Esophagus mucosa (tissue), 1 donor: ENCODE results near the gene OCA2. TPM values are rescaled to one million over a fixed set of nuclear protein-coding genes. Genes with fewer than 3 reads are reported as not detected.

Experiments used
- ATAC-seq: fragments of 200-7000 bp; cut with Tn5 transposase; one replicate; pipeline ENCODE4 v1.9.1; 2020
- total RNA-seq: library from RNA; stranded (reverse); gene quantifications from one replicate; pipeline ENCODE4 v1.2.4, GENCODE V29; 2023
- donor health status: DM: yes; HTN: yes; CAD: no.

OCA2 gene
- total RNA-seq, 1 donor from 2014 or later: 1.6 TPM

DNA sequence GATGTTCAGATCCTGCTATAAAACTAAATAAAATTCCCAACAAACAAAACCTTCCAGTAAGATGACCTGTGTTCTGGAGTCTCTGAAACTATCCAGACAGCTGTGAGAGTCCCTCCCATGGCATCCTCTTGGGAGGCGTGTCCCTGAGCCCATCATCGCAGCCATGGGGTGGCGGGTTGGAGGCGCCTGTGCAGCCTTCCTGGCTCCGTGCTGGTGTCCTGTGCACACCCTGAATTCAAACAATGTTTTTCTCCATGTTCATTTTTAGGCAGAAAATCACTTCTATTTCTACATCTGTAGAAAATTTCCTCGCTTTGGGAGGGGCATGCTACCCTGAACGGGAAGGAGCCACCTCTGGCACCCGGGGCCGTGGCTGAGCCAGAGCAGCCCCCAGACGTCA, 19.4 kb upstream of the OCA2 start:
- no peak for ATAC-seq

GRCh38 chr15:28118083-28118482, 19.0 kb upstream of the OCA2 start:
- ATAC-seq: no peak

DNA sequence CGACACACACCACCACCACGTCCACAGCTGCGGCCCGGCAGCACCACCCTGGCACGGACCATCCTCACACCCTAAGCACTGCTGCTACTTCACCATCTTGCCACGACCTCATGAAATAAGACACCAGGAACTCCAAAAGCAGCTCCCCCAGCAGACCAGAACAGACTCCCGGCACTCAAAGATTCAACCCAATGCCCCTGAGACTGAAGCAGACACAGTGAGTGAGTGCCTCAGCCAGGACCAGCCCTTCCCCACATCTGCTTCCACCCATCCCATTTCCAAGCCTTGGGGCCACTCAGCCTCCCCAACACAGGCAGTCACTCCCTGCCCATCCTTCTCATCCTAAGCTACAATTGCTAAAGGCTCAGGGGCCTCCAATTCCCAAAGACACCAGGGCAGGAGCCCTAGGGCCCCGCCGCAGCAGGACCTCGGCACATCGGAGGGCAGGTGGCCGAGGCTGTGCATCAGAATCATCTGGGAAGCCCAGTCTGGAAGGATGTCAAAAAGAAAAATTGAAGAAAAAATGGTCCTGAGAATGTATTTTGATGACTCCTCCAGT, 18.4 kb upstream of the OCA2 start:
- ATAC-seq: no peak

GRCh38 chr15:28116521-28117431, 17.7 kb upstream of the OCA2 start:
- no peak for ATAC-seq

DNA sequence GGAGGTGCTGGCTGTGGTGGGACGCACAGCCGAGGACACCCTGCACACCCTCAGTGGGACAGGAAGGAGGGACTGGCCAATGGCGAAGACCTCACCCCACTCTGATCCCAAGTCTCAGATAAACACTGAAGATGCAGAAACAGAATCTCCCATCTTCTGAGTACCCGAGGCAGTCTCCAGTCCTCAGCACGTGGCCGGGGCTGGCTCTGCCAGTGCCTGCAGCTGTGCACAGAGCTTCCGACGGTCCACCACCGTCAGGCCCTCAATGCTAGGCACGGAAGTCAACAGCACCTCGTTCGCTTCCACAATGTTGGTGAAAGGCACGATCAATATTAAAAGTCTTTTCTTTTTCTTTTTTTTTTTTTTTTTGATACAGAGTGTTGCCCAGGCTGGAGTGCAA, 16.8 kb upstream of the OCA2 start:
- ATAC-seq: no peak

GRCh38 chr15:28114721-28115622, 15.9 kb upstream of the OCA2 start:
- ATAC-seq: no peak

DNA sequence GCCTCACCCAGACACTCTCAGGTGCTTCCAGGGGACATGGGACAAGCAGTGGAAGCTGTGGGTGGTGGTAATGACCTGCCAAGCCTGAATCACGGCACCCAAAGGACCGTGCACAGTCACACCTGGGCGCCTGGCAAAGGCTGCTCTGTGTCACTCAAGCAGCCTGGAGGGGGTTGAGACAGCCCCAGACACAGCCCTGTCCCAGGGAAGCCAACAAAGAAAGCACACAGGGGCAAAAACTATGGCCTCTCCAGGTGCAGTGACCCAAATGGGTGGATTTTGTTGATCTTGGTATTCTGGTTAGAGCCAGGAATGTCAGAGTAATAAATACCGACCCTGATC, 15.0 kb upstream of the OCA2 start:
- ATAC-seq: no peak

DNA sequence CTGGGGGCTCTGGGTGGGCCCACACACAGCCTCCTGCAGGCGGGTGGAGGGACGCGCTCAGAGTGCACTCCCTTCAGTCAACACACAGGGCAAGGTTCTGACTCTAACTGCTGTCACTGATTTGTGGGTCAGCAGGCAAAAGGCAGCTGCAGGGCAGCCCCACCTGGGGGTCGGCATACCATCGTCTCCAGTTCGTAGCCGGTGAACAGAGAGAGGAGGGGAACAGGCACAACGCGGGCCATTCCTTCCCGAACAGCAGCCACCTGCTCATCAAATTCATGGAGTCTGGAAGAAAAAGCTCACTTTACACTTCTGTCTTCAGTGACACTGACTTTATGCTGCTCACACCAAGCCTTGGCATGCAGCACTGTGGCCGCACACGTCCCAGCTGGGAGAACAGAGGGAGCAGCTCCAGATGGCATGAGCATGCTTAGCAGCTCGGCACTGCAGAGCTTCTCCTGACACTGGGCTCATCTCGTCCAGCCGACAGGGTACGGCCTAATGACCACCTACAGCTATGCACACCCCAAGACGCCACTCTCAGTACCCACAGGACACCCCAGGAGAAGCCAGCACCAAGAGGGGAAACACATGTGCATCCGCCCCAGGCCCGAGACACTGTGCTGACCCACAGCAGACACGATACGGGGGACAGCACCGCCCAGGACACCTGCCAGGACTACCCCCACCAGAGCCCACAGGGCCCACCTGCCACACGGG, 14.4 kb upstream of the OCA2 start:
- no peak for ATAC-seq

DNA sequence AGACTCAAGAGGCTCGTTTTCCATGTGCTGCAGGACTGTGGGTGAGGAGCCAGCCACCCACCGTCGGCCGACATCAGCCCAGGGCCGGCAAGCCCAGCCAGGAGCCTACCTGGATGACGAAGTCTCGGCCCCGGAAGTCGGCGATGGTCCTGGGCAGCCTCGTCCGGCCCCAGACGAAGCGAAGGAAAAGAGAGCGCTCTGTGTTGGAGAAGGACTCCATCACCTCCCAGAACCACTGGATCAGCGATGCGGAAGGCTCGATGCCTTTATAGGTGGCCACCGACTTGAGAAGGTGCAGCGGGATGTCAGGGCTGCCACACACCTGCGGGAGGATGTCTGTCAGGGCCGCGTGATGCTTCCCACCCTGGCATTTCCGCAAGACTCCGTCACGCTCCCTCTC, 13.8 kb upstream of the OCA2 start:
- no peak for ATAC-seq

GRCh38 chr15:28112101-28112760, 13.1 kb upstream of the OCA2 start:
- no peak for ATAC-seq

DNA sequence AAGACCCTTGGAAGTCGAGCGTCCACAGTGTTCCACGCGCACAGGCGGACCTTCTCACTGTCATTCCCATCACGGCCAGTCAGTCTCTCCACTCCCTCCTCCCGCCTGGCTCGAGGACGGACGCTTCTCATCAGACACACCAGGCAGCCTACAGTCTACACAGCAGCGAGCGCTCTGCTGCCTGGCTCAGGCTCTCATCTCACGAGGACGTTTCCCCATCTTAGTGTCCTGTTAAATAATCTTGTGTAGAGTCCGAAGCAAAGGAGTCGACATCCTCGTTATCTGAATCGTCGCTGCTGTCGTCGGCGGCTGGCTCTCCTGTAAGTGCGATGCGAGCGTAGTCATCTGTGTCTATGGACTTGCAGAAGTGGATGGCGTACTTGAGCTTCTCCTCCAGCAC, 12.4 kb upstream of the OCA2 start:
- no peak for ATAC-seq

DNA sequence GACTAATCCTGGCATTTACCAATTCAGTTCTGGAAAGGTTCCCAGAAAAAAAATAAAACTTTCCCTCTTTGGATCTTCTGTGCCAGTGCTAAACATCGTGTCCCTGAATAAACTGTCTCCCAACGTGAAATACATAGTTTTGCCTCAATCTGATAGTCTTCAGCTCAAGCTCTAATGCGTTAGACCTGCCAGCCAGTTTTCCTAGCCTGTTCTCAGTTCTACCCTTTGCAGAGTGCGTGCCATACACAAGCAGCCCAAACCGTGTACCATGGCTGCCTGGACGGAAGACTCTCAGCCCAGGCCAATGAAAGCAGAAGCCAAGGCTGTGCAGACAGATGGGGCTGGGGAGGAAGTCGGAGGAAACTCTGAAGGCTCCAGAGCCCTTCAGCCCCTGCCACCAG, 11.4 kb upstream of the OCA2 start:
- no peak for ATAC-seq

GRCh38 chr15:28109626-28110455, 10.7 kb upstream of the OCA2 start:
- no peak for ATAC-seq

- ATAC-seq: no peak
These were observed 8.8 kb upstream of the OCA2 start for GRCh38 chr15:28107904-28108275.

DNA sequence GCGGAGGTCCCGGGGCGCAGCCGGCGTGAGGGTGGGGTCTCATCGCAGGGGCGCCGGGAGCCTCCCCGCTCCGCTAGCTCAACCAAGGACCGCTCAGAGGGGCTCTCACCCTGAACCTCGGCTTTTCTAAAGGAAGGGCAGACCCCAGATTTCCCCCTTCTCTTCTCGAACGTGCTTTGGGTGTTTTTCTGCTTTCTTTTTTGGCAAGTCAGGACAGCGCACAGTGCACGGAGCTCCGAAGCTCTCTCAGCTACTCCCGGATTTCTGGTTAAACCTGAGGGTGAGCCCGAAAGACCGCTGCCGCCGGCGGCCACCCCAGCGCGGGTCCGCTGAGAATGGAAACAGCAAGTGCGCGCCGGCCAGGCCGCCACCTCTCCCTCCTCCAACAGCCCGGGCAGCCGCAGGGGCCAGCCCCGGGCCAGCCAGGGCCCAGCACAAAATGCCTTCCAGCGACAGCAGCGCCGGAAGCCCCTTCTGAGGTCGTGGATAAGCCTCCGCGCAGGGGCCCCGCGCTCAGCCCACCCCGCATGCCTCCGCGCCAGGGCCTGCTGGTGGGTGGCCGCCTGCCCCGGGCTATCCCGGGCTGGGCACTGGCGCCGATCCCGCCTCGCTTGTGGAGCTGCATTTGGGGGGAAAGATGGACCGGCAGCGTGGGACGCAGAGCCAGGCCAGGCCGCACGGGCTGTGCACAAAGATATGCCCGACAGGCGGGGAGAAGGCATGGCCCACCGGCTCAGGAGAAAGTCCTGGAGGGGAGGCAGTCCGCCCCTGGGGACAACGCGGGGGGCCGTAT, 8.2 kb upstream of the OCA2 start:
- ATAC-seq: peak; percentile 52

GRCh38 chr15:28106294-28107110, 7.4 kb upstream of the OCA2 start:
- ATAC-seq: peak; percentile 34

DNA sequence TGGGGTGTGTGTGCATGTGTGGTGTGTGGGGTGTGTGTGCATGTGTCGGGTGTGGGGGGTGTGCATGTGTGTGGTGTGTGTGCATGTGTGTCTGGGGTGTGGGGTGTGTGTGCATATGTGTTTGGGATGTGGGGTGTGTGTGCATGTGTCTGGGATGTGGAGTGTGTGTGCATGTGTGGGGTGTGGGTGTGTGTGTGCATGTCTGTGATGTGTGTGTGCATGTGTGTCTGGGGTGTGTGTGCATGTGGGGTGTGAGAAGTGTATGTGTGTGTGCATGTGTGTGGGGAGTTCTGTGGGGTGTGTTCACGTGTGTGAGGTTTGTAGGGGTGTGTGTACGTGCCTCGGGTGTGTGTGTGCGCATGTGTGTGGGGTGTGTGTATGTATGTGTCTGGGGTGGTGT, 6.7 kb upstream of the OCA2 start:
- no peak for ATAC-seq

DNA sequence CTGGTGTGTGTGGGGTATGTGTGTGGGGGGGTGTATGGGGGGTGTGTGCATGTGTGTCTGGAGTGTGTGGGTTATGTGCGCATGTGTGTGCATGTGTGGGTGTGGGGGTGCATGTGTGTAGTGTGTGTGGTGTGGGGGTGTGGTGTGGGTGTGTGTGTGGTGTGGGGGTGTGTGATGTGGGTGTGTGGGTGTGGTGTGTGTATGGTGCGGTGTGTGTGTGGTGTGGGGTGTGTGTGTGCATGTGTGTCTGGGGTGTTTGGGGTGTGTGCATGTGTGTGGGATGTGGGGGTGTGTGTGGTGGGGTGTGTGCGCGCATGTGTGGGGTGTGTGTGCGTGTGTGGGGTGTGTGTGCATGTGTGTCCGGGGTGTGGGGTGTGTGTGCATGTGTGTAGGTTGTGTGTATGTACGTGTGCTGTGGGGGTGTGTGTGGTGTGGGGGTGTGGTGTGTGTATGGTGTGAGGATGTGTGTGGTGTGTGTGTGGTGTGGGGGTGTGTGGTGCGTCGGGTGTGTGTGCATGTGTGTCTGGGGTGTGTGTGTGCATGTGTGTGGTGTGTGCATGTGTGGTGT, 6.2 kb upstream of the OCA2 start:
- no peak for ATAC-seq

DNA sequence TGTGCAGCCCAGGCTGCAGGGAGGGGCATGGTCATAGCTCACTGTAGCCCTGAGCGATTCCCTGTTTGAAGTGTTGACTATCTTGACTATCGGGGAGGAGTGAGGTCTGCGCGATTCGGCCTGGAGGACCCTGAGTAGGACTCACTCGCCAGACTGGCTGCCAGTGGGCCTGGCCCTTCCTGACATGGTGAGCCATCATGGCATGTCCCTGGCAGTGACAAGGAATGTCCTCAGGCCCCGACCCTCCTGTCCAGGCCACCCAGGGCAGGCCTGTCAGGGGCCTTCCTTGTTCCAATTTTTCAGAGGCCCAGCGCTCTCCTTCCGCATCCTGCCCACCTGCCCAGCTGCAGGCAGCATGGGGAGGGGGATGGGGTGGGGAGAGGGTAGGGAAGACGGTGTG, 5.2 kb upstream of the OCA2 start:
- no peak for ATAC-seq
